Head of caudate nucleus (tissue), 42 donors: ENCODE data around the gene UBE2G1.
"Not testable (repeated sequence)": the region's sequence is repeated elsewhere in the genome, so short reads cannot be mapped to it uniquely, and the experiment has no call there.

Source experiments
- DNase-seq, 42 donors: peaks; one replicate each; pipeline versions ENCODE4 v3.0.0 to v3.0.0-alpha.2; 2020 to 2021; ENCODE audit warnings: mixed read lengths in 7 of 42
- intact Hi-C: fragments of 100-400 bp; cut with DNase I; formaldehyde crosslinking; loops from one replicate; pipeline ENCODE4 v1.15.0; 2022

The UBE2G1 gene

DNA sequence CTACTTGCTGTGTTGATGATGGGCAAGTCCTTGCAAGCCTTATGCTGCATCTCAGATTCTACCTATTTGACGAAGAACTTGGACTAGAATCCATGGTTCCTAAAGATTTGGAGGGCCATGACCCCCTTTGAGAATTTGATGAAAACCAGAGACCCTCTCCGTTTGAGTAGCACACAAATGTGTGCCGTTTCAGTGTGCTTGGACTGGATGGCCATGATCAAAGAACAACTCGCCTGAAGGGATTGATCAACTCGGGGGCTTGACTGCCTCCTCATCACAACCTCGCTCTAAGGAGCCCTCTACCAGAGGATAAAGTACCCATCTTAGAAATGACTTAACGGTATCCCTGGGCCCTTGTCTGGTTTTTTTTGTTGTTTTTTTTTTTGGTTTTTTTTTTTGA lies 99.9 kb downstream of the UBE2G1 start:
- DNase-seq, result no peak
- intact Hi-C loops, result no loop called here

DNA sequence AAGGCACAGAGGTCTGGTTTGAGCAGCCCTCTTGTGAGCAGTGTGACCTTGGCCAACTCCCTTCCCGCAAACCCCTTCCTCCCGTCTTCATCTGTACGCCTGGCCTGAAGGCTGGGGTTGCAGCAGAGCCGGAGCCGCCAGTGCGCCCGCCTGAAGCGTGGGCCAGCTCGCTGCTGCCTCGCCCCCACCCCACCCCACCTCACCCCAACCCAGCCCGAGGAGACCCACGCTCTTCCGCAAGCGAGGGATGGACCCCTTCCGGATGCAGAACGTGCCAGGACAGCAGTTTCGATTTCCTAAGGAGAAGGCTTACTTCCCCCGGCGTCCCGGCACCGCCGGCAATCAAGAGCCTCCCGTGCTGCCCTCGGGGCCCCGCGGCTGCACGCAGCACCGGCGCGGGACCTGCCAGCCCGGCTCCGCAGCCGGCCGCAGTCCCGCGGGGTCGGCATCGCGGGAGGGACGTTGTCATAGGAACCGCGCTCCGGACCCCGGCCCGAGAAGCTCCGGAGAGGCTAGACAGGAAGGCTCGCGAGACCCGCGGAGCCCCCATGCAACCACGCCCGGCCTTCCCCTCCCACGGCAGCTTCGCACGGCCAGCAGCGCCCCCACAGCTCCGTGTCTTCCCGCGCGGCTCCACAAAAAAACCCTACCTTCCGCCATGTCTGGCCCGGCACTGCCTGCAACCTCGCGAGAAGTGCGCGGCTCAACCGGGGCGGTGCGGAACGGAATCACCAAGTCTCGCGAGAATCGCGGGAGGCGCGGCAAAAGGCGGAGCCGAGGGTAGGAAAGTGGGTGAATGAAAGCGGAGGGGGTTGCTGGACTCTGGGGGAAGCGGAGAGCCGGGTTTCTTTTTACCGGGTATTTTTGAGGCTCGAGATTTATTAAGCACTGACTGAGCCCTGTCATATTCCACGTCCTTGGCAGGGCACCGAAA lies 102.9 kb downstream of the UBE2G1 start, which contains the start of gene ANKFY1:
ANKFY1 (minus strand) TSS at position 698 of the 934 bp plus-strand sequence; CDS start at position 660, 38 bp downstream.
- DNase-seq, result peak; percentile 92 to 99 (median 98)
- intact Hi-C loops, result loop anchor here (5.0 kb wide), 1 partner anchor 34 kb away; no protein-coding TSS in a partner anchor

- DNase-seq, result no peak
- intact Hi-C loops, result loop anchor here (5.0 kb wide), 1 partner anchor 35 kb away; no protein-coding TSS in a partner anchor
Measured at GRCh38 chr17:4262703-4263102, 103.8 kb downstream of the UBE2G1 start.

DNA sequence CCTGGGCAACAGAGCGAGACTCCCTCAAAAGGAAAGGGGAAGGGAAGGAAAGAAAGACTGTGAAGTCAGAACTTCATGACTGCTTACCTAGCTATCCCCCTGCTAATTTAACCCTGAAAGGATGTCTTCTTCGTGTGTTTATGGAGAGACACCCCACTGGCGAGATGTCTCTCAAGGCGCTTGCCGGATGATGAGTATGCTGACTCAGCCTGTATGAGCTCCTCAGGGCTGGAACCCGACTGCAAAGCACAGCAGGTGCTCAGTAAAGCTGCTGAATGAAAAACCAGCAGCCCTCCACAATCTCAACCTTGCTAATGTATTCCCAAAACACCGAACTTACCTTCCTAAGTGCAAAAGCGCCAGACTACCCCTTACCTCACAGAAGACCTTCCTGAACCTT lies 105.0 kb downstream of the UBE2G1 start:
- intact Hi-C loops, result loop anchor here (5.0 kb wide), 1 partner anchor 36 kb away; no protein-coding TSS in a partner anchor
- DNase-seq, result no peak

DNA sequence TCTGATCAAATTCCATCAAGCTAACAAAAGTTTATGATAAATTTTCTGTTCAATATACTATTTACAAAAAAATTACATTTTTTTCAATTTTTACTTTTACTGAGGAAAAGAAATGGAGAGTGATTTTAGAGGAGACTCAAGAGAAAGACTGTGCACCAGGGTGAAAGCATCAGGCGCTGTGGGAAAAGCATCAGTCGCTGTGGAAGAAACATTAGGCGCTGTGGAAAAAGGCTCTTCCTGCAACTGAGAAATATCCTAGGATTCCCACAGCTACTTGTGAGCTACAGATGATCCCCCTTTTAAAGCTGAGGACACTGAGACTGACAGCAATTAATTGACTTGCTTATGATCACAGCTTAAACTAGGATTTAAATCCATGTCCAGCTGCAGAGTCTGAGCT lies 107.6 kb downstream of the UBE2G1 start:
- intact Hi-C loops, result no loop called here
- DNase-seq, result no peak

DNA sequence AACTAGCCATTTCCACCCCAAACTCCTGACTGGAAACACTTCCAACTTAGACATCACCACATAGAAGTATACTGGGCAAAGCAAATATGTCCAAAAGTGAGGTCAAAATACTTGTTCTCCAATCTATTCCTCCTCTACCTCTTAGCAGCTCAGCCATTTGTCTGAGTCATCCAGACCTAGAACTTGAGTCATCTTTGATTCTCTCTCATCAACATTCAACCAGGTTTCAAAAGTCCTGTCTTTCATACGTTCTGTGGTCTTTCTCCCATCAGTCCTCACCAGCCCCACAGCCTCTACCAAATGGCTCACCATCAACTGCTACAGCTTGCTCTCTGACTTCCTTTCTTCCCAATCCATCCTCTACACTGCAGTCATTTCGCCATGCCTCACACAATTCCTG lies 109.5 kb downstream of the UBE2G1 start:
- no peak for DNase-seq
- intact Hi-C loops, result no loop called here

DNA sequence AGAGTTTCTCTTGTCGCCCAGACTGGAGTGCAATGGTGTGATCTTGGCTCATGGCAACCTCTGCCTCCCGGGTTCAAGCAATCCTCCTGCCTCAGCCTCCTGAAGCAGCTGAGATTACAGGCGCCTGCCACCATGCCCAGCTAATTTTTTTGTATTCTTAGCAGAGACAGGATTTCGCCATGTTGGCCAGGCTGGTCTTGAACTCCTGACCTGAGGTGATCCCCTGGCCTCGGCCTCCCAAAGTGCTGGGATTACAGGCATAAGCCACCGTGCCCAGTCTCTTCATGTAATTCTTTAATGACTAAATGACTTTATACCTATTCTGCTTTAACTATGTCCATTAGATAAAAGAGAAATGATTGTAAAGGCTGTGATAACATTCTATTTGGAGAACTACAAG lies 111.2 kb downstream of the UBE2G1 start:
- DNase-seq, intact Hi-C loops: not testable (repeated sequence)

GRCh38 chr17:4250887-4251286 lies 115.6 kb downstream of the UBE2G1 start:
- intact Hi-C loops, result no loop called here
- DNase-seq, result no peak

- DNase-seq, result no peak
- intact Hi-C loops, result no loop called here
Measured at GRCh38 chr17:4249452-4250029, 116.9 kb downstream of the UBE2G1 start.

- intact Hi-C loops, result no loop called here
- DNase-seq, result no peak
Measured at GRCh38 chr17:4248504-4249277, 117.8 kb downstream of the UBE2G1 start.

DNA sequence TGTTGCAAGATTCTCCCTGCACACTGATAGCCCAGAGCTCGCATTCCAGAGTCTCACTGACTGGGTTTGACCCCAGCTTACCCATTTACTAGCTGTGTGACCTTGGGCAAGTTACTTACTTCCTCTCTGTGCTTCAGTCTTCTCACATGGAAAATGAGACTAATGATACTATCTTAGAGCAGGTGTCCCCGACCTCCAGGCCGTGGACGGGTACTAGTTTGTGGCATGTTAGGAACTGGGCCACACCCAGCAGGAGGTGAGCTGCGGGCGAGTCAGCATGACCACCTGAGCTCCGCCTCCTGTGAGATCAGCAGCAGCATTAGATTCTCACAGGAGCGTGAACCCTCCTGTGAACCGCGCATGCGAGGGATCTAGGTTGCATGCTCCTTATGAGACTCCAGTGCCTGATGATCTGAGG lies 118.5 kb downstream of the UBE2G1 start:
- intact Hi-C loops, result no loop called here
- DNase-seq, result no peak

- no peak for DNase-seq
- intact Hi-C loops, result no loop called here
Measured at GRCh38 chr17:4247361-4247970, 119.0 kb downstream of the UBE2G1 start.

GRCh38 chr17:4246674-4247073 lies 119.8 kb downstream of the UBE2G1 start:
- intact Hi-C loops, result no loop called here
- no peak for DNase-seq

DNA sequence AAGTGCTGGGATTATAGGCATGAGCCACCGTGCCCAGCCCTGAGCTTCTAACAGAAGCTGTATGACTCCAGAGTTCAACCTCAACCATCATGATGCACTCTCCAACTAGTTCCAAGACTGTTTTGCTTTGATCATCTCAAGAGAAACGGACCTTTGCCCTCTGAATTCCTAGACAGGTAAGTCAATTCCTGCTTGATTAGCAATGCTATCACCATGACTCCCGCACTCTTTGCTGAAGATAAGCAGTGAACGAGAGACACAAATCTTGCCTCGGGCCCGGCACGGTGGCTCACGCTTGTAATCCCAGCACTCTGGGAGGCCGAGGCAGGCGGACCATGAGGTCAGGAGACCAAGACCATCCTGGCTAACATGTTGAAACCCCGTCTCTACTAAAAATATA lies 124.9 kb downstream of the UBE2G1 start:
- intact Hi-C loops, result no loop called here
- no peak for DNase-seq

DNA sequence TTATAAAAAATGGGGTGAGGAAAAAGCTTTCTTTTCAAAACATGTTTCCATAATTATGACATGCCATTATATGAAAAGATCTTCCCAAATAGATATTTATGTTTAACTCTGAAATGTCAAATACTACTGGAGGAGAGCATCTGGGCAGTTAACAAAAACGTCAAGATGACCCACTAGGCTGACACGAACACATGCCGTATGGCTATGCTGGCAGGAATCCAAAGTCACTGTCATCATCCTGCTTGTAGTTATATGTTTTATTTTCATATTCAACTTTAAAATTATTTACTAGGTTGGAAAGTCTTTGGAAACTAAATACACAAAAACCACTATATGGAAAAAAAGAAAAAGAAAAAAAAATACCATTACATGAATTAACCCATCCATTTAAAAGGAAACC lies 130.0 kb downstream of the UBE2G1 start:
- intact Hi-C loops, result no loop called here
- no peak for DNase-seq

GRCh38 chr17:4235372-4236279 lies 130.8 kb downstream of the UBE2G1 start:
- DNase-seq, result no peak

GRCh38 chr17:4234401-4234800 lies 132.1 kb downstream of the UBE2G1 start:
- DNase-seq, result no peak
- intact Hi-C loops, result no loop called here

More at GRCh38 chr17:4235372-4236279, 130.8 kb downstream of the UBE2G1 start:
- intact Hi-C loops, result no loop called here

GRCh38 chr17:4233668-4234258 lies 132.7 kb downstream of the UBE2G1 start:
- intact Hi-C loops, result no loop called here
- no peak for DNase-seq
